Measurements from ENCODE around the gene TOX4.

DNA sequence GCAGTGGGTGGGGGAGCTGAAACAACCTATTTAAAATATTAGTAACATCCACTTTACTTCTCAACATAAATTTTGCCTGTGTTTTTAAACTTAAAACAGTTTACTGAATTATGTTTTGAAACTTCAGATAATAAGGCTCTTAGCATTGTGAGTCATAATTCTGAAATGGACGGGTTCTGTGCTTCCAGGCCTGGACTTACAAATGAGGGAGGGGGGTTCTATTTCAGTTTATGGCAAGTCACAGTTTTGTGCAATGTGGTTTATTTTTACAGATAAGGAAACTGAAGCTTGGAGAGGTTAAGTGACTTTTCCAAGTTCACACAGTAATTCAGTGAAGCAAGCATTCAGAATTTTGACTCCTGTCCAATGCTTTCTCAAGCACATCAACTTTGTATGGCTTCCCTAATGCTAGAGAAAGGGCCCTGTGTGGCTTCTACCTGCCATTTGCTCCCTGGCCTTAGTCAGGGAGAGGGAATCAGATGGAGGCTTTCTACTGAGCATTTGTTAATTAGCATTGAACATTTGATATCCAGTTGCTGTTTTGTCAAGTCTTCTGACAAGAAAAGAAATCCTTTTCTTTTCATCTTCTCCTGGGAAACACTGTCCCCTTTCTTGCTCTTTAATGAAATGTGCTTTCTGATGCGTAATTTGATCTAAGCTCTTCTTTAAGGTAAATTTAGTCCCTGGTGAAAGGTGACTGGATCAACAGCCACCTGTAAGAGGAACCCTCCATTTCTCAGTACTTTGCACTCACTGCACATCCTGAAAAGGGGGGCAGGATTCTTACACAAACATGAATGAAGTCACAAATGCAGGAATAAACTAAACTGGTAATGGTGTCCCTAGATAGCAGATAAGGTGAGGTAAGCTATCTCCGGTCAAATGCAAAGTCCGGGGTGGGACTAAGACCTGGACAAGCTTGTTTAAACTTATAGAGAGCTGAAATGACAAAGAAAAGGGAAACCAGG is 51.7 kb downstream of the TOX4 start:
- TF ChIP-seq, protein P1, sequence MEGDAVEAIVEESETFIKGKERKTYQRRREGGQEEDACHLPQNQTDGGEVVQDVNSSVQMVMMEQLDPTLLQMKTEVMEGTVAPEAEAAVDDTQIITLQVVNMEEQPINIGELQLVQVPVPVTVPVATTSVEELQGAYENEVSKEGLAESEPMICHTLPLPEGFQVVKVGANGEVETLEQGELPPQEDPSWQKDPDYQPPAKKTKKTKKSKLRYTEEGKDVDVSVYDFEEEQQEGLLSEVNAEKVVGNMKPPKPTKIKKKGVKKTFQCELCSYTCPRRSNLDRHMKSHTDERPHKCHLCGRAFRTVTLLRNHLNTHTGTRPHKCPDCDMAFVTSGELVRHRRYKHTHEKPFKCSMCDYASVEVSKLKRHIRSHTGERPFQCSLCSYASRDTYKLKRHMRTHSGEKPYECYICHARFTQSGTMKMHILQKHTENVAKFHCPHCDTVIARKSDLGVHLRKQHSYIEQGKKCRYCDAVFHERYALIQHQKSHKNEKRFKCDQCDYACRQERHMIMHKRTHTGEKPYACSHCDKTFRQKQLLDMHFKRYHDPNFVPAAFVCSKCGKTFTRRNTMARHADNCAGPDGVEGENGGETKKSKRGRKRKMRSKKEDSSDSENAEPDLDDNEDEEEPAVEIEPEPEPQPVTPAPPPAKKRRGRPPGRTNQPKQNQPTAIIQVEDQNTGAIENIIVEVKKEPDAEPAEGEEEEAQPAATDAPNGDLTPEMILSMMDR (conservative IDR thresholded peaks at IDR 0.05; ENCODE audit: low read depth, low read length): no peak
- TF ChIP-seq RAD21 (IDR thresholded peaks at IDR 0.05; ENCODE audit: low read length) (no peak), CEBPB (IDR thresholded peaks at IDR 0.05; ENCODE audit: low read depth, low read length) (no peak), POLR2A (IDR thresholded peaks at IDR 0.05; ENCODE audit: low read depth, low read length) (no peak), RFX5 (IDR thresholded peaks at IDR 0.05; ENCODE audit: low read depth, low read length) (no peak), MAZ (IDR thresholded peaks at IDR 0.05; ENCODE audit: borderline replicate concordance, low read depth, low read length) (no peak), RCOR1 (IDR thresholded peaks at IDR 0.05; ENCODE audit: insufficient replicate concordance, low read length) (no peak)
- TF ChIP-seq, protein P2, sequence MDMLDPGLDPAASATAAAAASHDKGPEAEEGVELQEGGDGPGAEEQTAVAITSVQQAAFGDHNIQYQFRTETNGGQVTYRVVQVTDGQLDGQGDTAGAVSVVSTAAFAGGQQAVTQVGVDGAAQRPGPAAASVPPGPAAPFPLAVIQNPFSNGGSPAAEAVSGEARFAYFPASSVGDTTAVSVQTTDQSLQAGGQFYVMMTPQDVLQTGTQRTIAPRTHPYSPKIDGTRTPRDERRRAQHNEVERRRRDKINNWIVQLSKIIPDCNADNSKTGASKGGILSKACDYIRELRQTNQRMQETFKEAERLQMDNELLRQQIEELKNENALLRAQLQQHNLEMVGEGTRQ (IDR thresholded peaks at IDR 0.05; ENCODE audit: low read depth, low read length): no peak

All from IMR-90 (cell line).